HL-60 (cell line): ENCODE measurements around the gene FBXO28.
A peak's percentile ranks its signal among the peaks of the same experiment; 100 is the strongest.

Source experiments
- DNase-seq, 2 experiments: peaks; one replicate each; pipeline ENCODE4 v3.0.0-alpha.2; 2010 to 2020; ENCODE audit warnings: low read depth in 1 of 2, low spot score in 1 of 2
- H3K27ac ChIP-seq: fragments of 250-450 bp; sonication (Bioruptor Pico); replicated peaks from 2 replicates; pipeline ENCODE4 v1.5.1; 2020; ENCODE audit warnings: mild to moderate bottlenecking, moderate library complexity
- H3K27me3 ChIP-seq: fragments of 250-450 bp; sonication (Bioruptor Pico); 2 replicates; pipeline ENCODE4 v1.5.1; 2021; ENCODE audit warnings: mild to moderate bottlenecking, moderate library complexity; ENCODE audit not compliant: insufficient read depth, poor library complexity, severe bottlenecking
- H3K4me3 ChIP-seq: replicated peaks from 2 replicates; pipeline ENCODE4 v1.5.1; 2011; ENCODE audit warnings: mild to moderate bottlenecking, control low read depth, low read length; ENCODE audit not compliant: insufficient read depth
- GABPA ChIP-seq: IDR thresholded peaks from 2 replicates; pipeline ENCODE4 v1.6.1; 2012; ENCODE audit warnings: low read depth
- POLR2AphosphoS5 ChIP-seq: IDR thresholded peaks from 2 replicates; pipeline ENCODE4 v1.6.1; 2012; ENCODE audit warnings: low read depth
- SPI1 ChIP-seq: IDR thresholded peaks from 2 replicates; pipeline ENCODE4 v1.6.1; 2012; ENCODE audit warnings: low read depth, mild to moderate bottlenecking, borderline replicate concordance
- TF ChIP-seq, protein P1 (sequence below): IDR thresholded peaks from 2 replicates; pipeline ENCODE4 v1.6.1; 2012; ENCODE audit warnings: low read depth; ENCODE audit not compliant: insufficient replicate concordance
- TF ChIP-seq, protein P2 (sequence below): IDR thresholded peaks from one replicate; pipeline ENCODE4 v1.5.1; 2011; ENCODE audit warnings: low read length, control low read depth, inconsistent platforms; ENCODE audit not compliant: insufficient read depth

Gene FBXO28

DNA sequence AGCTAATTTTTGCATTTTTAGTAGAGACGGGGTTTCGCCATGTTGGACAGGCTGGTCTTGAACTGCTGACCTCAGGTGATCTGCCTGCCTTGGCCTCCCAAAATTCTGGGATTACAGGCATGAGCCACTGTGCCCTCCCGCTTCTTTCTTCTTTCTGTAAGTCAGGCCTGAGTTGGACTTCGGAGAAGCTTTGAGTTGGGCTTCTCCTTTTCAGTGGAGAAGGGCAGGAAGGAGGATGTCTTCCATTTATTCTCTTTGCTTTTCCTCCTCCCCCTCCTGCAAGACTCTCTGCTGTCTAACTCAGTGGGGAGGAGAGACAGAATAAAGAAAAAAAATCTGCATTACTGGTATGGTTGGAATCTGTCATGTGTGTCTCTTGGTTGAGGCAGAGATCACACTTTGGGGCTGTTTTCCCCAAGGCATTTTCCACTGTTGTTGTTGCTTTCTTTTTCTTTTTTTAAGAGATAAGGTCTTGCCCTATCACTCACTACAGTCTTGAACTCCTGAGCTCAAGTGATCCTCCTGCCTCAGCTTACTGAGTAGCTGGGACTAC, 55.9 kb downstream of the FBXO28 start:
- H3K27me3 ChIP-seq = no peaks in the 10 kb centered on the region
- peak overlapping the region; percentile 87 for H3K27ac ChIP-seq
- no peak overlapping the region for H3K4me3 ChIP-seq
- peak in 1 of 2 experiments; percentile 26 for DNase-seq
- TF ChIP-seq, protein P1, sequence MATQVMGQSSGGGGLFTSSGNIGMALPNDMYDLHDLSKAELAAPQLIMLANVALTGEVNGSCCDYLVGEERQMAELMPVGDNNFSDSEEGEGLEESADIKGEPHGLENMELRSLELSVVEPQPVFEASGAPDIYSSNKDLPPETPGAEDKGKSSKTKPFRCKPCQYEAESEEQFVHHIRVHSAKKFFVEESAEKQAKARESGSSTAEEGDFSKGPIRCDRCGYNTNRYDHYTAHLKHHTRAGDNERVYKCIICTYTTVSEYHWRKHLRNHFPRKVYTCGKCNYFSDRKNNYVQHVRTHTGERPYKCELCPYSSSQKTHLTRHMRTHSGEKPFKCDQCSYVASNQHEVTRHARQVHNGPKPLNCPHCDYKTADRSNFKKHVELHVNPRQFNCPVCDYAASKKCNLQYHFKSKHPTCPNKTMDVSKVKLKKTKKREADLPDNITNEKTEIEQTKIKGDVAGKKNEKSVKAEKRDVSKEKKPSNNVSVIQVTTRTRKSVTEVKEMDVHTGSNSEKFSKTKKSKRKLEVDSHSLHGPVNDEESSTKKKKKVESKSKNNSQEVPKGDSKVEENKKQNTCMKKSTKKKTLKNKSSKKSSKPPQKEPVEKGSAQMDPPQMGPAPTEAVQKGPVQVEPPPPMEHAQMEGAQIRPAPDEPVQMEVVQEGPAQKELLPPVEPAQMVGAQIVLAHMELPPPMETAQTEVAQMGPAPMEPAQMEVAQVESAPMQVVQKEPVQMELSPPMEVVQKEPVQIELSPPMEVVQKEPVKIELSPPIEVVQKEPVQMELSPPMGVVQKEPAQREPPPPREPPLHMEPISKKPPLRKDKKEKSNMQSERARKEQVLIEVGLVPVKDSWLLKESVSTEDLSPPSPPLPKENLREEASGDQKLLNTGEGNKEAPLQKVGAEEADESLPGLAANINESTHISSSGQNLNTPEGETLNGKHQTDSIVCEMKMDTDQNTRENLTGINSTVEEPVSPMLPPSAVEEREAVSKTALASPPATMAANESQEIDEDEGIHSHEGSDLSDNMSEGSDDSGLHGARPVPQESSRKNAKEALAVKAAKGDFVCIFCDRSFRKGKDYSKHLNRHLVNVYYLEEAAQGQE = no peak
- TF ChIP-seq SPI1 = peak; percentile 36; the same call in 1 of the 2 replicates

DNA sequence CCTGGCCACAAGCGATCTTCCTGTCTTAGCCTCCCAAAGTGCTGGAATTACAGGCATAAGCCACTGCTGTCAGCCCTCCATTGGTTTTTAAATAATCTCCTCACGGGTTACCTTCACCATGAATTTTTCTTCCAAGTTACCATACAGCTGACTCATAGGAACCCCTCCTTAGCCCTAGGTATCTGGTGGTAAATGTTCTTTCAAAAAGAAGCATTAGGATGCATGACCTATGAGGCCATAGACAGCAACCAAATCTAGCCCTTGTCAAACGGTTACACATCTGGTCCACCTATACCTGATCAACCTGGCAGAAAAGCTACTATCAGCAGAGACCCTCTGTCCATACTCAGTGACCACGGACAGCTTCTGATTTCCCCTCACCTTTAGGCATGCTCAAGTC, 56.4 kb downstream of the FBXO28 start:
- Histone ChIP-seq H3K27me3 (no peaks in the 10 kb centered on the region), H3K27ac (peak overlapping the region; percentile 87), H3K4me3 (no peak overlapping the region)

DNA sequence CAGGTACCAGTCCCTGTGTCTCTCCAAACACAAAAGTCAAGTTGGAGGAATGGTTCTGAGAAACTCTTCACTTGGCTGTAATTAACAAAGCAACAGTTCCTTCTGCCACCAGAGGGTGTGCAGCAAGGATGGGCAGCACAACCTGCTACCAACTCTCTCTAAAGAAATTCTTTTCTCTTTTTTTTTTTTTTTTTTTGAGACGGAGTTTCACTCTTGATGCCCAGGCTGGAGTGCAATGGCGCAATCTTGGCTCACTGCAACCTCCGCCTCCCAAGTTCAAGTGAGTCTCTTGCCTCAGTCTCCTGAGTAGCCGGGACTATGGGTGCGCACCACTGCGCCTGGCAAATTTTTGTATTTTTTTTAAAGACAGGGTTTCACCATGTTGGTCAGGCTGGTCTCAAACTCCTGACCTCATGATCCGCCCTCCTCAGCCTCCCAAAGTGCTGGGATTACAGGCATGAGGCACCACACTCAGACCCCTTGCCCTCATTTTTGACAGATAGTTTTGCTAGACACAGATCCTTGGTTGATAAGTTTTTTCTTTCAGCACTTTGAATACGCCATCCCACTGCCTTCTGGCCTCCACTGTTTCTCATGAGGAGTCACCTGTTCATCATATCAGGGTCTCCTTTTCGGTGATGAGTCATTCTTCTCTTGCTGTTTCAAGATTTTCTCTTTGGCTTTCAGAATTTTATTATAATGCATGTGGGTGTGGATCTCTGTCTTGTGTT, 57.0 kb downstream of the FBXO28 start:
- H3K4me3 ChIP-seq = no peak overlapping the region

More for the DNA sequence above, 56.4 kb downstream of the FBXO28 start:
- no peak for TF ChIP-seq GABPA
- TF ChIP-seq, protein P1 = no peak
- TF ChIP-seq, protein P2, sequence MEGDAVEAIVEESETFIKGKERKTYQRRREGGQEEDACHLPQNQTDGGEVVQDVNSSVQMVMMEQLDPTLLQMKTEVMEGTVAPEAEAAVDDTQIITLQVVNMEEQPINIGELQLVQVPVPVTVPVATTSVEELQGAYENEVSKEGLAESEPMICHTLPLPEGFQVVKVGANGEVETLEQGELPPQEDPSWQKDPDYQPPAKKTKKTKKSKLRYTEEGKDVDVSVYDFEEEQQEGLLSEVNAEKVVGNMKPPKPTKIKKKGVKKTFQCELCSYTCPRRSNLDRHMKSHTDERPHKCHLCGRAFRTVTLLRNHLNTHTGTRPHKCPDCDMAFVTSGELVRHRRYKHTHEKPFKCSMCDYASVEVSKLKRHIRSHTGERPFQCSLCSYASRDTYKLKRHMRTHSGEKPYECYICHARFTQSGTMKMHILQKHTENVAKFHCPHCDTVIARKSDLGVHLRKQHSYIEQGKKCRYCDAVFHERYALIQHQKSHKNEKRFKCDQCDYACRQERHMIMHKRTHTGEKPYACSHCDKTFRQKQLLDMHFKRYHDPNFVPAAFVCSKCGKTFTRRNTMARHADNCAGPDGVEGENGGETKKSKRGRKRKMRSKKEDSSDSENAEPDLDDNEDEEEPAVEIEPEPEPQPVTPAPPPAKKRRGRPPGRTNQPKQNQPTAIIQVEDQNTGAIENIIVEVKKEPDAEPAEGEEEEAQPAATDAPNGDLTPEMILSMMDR = no peak
- TF ChIP-seq SPI1 = no peak
- TF ChIP-seq POLR2AphosphoS5 = no peak
- no peak for DNase-seq

More for the DNA sequence above, 57.0 kb downstream of the FBXO28 start:
- peak in 1 of 2 experiments; percentile 79 for DNase-seq
- H3K27ac ChIP-seq = peak overlapping the region; percentile 87
- no peaks in the 10 kb centered on the region for H3K27me3 ChIP-seq
- TF ChIP-seq GABPA (no peak), POLR2AphosphoS5 (no peak)
- TF ChIP-seq, protein P1 = no peak
- TF ChIP-seq, protein P2 = peak; percentile 38
